ENCODE results near the gene HIF1A.
"Not testable (repeated sequence)": the region's sequence is repeated elsewhere in the genome, so short reads cannot be mapped to it uniquely, and the experiment has no call there.

Gene HIF1A

DNA sequence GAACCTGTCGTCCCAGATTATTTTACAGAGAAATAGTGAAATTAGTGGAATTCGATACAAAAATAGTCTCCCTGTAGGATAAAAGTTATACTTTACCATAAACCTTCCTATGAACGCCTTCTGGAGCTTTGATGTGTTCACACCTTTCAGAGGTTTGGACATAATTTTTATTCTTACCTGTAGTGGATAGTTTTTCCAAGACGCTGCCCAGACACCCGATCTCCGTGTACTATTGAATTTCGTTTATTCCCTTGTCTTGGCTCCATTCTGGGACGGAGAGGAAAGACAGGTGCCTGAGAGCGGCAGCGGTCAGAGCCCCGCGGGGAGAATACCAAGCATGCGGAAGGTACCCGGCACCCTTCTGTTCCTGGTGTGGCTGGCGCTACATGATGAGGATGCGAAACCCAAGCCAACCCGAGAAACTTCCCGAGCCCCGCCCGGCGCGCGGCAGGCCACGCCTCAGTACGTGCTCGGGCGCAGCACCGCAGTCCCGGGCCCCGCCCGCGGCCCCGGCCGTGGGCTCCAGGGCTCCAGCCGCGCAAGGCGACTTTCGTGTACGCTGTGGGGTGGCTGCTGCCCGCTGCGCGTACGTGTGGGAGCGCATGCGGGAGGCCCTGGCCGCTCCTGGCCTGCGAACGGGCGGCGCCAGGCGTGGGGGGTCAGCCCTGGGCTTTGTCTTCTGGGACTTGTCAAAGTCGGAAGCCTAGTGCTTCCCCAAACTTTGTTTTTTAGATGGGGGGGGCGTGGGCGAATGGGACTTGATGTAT, 55.6 kb downstream of the HIF1A start:
- DNase-seq = peak in 1 of 2 experiments; percentile 46

DNA sequence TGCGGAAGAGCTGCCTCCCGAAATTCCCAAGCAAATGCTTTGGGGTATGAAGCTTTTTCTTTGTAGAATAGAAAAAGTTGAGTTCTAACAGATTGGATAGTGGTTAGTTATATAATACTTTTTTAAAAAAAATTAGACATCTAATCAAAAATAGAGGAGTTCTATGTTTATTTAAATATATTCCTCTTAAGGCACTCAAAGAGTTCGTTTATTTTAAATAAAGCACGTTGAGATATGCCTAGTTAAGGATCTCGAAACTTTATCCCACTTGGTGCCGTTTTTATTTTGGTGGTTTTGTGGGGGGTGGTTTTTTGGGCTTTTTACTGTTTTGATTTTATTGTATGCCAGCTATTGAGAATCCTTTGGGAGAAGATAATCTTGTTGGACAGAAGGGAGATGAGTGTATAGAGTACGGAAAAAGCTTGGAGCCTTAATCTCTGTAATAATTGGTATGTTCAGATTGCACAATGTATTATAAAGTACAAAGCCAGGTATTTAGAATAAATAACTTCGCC, 56.2 kb downstream of the HIF1A start:
- no peak for DNase-seq

DNA sequence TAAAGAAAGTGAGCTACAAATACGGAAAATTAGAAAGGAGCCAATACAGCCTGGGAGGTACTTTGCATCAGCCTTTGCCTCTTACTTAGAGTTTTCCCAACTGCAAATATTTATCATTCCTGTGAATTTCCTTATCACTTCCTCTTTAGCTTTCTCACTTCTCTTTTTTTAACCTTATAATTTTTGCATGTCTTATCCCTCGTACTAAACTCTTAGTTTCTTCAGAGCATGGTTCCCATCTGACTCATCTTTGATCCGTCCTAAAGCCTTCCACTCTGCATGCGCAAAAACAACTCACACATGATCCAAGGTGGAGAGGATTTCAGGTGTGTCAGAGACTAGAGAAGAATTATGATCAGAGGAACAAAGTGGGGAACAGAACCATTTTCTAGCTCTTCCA, 57.3 kb downstream of the HIF1A start:
- DNase-seq = no peak

DNA sequence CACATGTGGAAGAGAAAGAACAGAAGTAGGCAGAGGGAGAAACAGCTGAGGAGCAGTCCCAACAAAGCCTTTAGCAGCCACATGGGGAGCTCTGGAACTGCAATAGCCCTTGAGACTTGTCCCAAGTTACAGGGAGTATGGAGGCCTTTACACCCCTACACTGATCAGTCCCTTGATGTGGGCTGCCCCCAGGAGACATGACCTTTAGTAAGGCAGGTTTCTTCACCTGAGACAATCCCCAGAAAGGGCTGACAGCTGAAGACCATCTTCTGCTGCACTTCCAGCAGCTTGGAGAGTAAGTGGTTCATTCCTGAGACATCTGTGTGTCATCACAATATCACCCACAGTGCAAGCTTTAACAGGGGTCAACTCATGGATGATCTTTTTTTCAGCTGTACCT, 58.3 kb downstream of the HIF1A start:
- no peak for DNase-seq

DNA sequence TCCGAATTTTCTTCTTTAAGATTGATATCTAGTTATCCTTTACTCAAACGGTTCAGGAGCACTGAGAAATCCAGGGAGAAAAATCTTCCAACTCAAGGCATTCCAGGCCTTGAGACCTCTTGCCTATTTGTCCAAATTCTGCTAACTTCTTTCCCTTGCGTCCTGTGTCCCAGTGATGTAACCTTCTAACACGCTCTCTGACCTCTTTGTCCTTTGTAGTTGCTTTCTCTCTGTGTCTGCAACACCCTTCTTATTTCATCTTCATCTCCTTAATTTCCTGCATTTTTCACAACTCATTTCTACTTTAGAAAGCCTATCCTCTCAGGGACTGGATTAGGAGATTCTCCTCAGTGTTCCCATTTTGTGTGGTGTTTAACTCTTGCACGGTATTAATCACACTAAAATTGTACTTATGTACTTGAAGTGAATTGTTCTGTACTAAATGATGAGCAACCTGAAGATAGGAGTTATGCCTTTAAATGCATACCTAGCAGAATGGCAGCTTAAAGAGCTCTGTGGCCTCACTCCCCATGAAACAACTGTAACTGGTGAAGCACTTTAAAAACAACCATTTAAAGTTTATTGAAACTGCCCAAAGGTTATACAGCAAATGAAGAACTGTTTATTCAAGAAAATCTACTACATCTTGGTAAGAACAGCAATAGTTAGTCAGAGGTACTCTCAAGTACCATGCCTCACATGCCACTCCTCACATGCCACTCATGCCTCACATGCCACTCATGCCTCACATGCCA, 59.5 kb downstream of the HIF1A start:
- DNase-seq = no peak

DNA sequence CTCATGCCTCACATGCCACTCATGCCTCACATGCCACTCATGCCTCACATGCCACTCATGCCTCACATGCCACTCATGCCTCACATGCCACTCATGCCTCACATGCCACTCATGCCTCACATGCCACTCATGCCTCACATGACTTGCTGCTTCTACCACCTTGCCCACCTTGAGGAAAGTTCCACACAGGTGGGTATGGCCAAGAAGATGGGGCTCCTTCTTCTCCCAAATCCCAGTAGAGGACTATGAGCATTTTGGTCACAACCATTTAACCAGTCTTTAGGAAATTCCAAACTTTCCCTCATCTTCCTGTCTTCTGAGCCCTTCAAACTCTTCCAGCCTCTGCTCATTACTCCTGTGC, 60.0 kb downstream of the HIF1A start:
- DNase-seq = not testable (repeated sequence)

DNA sequence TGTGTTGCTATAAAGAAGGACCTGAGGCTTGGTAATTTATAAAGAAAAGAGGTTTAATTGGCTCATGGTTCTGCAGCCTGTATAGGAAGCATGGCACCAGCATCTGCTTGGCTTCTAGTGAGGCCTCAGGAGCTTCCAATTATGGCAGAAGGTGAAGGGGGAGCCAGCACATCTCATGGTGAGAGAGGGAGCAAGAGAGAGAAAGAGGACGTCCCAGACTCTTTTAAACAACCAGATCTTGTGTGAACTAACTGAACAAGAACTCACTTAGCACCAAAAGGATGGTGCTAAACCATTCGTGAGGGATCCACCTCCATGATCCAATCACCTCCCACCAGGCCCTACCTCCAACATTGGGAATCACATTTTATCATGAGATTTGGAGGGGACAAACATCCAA, 60.8 kb downstream of the HIF1A start:
- no peak for DNase-seq

DNA sequence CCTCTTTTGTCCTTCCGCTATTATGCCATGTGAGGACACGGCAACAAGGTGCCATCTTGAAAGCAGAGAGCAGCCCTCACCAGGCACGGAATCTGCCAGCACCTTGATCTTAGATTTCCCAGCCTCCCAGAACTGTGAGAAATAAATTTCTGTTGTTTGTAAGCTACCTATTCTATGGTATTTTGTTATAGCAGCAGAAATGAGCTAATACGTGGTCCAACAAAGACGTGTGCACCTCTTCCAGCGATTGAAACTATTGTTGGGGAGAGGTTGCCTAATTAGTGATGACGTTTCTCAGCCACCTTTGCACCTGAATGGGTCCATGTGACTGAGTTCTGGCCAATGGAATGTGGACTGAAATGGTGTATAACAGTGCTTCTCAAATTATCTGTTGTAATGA, 64.6 kb downstream of the HIF1A start:
- DNase-seq = no peak

DNA sequence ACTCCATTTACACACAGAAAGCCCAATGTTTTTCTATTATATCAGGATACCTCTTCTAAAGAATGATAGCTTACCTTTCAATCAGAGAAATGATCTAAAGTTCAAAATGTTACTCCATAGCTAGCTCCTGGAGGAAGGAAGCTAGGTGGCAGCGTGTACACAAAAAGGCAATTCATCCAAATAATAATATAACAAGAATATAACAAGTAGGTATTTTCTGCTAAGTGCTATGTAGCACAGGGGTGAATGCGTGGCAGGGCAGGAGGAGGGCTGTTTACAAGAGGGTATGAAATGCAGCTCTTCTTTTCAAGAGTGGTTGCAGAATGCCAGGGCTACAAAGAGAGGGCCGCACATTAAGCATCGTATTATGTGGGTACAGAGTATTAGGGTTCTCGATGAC, 66.2 kb downstream of the HIF1A start:
- no peak for DNase-seq

DNA sequence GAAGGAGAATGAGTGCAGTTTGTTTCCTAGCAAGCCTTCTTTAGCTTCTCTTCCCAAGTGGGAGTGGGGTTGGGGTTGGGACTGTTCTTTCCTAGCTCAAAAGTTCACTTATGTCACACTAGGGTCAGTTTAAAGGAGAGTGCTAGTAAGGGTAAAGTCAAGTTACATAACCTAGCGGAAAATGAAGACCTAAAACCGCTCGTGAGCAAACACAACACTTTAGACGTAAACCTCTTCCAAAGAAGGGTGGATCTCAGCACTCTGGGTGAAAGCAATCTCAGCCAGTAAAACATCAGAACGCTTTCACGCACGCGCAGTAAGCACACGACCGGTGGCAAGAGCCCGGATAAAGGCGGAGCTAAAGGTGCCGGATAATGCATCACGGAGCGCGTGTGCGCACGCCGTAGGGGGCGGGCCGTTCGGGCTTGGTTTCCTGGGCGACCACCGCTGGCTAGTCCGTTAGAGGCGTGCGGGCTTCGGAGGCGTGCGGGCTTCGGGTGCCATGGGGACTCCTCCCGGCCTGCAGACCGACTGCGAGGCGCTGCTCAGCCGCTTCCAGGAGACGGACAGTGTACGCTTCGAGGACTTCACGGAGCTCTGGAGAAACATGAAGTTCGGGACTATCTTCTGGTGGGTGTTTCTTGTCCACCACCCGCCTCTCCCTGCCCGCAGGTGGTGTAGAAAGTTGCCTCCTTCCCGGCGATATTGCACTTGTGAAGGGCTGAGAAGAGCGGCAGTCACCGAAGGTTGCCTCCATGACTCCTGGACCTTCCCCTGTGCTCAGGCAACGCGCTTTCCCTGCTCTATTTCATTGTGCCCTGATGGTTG, 66.9 kb downstream of the HIF1A start, which contains the start of gene SNAPC1:
Gene SNAPC1 (plus strand): TSS at position 462 of the 828 bp plus-strand sequence. CDS start 41 bp downstream, at position 503.
- peak; percentile 80 to 97 for DNase-seq

DNA sequence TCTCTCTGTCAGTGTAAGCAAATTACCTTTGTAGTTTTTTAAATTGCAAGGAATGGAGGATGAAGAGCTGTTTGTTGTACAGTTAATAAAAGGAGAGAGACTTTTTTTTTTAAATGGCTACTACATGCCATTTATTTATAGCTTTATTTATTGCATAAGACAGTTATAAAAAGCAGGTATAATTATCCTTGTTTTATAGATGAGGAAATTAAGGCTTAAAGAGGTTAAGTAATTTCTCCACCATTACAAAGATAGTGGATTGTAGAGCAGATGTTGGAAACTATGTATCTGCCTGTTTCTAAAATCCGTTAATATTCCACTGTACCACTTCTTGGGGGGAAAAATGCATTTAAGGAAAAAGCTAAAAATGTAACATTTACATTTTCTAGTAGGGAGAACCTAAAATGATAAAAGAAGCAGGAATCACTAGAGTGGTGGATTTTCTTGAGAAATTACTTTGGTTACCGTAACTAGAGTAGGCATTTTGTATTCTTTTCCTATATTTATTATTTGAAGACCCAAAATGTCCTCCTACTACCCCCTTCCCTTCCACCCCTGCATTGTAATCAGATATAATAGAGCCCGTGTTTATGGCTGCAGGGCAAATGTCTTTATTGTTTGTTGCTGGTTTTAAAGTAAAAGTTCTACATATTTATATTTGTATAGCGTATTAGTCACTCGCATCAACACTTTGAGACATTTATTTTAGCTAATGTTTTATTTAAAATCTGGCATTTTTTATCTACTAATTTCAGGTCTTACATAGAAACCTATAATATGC, 69.2 kb downstream of the HIF1A start:
- no peak for DNase-seq

DNA sequence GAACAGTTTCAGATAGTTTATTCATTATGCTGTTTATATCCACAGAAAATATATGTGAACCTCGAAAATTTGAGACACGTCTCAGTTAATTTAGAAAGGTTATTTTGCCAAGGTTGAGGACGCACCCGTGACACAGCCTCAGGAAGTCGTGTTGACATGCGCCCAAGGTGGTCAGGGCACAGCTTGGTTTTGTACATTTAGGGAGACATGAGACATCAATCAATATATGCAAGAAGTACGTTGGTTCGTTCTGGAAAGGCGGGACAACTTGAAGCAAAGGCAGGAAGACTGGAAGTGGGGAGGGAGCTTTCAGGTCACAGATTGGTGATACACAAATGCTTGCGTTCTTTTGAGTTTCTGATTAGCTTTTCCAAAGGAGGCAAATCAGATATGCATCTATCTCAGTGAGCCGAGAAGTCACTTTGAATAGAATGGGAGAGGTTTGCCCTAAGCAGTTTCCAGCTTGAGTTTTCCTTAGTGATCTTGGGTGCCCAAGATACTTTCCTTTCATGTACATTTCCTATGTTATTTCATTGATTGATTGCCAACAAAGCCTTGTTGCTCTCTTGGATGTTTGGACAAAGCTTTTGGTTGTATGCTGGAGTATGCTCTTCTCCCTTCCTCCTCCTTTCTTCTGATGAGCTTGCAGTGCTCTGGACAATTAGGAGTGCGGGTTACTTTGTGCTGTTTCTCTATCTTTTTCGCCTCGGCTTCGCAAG, 70.1 kb downstream of the HIF1A start:
- DNase-seq = no peak

DNA sequence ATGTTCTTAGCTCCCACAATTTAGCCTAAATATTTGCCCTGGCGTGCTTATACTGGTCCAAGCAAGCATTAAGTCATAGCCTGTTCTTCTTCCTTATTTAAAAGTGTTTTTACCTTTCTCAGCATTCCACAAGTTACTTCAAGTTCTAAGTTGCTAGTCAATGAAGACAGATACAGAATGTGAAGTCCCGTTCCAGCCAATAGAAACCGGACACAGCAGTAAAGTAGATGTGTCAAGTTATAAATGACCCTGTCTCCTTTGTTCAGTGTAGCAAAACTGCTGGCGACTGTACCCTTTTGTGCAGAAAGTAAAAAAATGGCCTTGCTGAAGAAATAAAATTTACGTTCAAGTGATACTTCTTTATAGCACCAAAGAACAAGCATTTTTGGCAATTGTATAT, 70.8 kb downstream of the HIF1A start:
- DNase-seq = no peak

DNA sequence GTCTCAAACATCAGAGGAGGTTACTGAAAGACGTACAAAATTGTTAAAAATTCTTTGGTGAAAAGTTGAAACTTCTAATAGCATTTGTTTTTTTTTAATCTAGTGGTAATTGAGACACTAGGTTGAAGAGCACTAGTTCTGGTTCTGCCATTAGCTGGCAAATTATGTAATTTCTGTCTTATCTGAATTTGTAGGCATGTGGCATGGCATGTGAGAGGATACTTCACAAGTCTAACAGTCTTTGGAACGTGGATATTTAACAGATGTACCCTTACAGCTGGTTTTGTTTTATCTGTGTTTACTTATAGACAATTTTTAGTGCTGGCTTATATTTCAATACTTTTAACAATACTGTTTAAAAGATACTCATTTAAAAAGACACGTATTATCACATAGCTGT, 72.9 kb downstream of the HIF1A start:
- DNase-seq = no peak

DNA sequence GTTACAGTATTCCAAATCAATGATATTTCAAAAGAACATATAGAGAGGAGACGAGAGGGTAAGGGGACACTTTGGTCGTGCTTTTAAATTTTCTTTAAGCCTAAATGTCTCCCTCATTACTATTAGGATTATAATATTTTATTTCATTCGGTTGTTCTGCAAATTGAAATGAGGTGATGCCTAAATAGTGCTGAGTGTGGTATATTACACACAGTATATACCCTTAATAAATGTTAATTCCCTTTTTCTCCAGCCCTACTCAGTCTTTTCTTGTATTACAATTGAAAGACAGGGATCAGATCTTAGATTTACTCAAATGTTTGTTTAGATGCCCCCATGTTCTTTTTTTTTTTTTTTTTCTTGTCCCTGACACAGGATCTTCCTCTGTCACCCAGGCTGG, 74.6 kb downstream of the HIF1A start:
- no peak for DNase-seq

DNA sequence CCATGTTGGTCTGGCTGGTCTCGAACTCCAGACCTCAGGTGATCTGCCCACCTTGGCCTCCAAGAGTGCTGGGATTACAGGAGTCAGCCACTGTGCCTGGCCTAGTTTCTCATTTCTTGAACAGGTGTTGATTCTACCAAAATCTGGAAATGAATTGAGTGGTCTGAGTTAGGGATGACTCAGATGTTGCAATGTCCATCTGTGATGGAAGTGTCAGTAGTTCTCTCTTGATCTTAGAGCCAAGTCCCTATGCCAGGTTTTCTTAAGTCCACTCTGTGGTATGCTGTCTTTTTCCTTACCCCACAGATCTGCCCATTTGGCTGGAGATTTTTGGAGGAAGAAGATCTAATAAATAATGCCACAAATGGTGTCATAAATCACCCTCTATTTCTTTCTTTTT, 79.5 kb downstream of the HIF1A start:
- no peak for DNase-seq

DNA sequence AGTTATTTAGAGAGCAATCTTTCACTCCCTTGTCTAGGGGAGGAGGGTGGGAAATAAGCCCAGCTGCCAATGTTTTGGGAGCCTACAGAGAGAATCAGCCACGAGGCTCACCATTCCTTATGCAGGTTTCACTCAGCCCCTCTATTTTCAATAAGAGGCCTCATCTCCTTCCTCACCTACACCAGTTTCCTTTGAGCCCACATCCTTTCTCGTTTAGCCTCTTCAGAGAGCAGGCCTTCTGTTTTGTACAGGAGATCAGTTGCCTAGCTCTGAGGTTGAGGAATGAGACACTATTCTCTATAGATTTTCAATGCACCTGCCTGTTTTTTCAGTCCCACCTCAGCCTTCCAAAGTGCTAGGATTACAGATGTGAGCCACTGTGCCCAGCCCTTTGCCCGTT, 84.8 kb downstream of the HIF1A start:
- DNase-seq = no peak

DNA sequence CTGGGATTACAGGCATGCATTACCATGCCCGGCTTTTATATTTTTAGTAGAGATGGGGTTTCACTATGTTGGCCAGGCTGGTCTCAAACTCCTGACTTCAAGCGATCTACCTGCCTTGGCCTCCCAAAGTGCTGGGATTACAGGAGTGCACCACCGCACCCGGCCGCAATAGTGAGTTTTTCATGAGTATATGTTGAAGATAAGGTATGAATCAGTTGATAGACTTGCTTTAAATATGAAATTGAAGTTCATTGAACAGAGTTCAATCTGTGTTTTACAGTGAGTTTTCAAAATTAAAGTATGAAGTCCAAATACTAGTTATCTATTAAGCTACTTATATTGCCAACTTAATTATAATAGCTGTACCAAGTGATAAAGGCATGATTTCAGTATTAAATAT, 102.0 kb downstream of the HIF1A start:
- no peak for DNase-seq

Data from SW 1271 (cell line).